ENCODE results near the gene FBRS. TPM values are rescaled to one million over a fixed set of nuclear protein-coding genes. Genes with fewer than 3 reads are reported as not detected.

Gene FBRS
- total and polyA plus RNA-seq, 2 of the 8 experiments (the other 6 are each of a cell fraction or from before 2014, with no cell fraction given), result 2.4 to 13.9 TPM

DNA sequence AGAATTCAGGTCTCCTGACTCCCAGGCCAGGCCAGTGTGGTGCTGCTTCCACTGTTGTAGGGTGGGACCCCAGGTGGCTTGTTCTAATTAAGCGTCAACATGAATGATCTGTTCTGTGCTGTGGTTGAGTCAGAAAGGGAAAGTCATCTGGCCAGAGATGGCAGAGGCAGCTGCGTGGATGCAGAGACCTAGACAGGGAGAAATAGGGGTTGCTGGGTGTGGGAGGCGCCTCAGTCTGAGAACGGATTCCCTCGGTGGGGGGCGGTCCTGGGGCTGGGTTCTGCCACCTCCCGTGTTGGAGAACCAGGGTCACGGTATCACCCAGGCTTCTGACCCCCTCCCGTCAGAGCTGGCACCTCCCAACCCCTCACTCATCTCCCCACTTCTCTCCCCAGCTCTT is 5.6 kb downstream of the FBRS start:
- Histone ChIP-seq H4K8ac (ENCODE audit: extremely low read depth, insufficient read depth, low read length) (no peak overlapping the region), H2BK120ac (replicated peaks; ENCODE audit: low read depth, low read length) (no peak overlapping the region), H3K4me3 (ENCODE audit: extremely low read depth in 1 of 4, insufficient read depth in 2 of 4, low read depth in 3 of 4, low read length in 4 of 4) (no peak overlapping the region), H3K23ac (ENCODE audit: insufficient read length) (no peak overlapping the region), H4K20me1 (replicated peaks in 1 of 2; ENCODE audit: control insufficient read depth in 1 of 2, insufficient read depth in 2 of 2, low read length in 2 of 2) (peaks cover 18 to 63% of the 10 kb centered on the region in 2 experiments), H3K4me2 (ENCODE audit: insufficient read depth in 1 of 2, low read depth in 2 of 2, low read length in 2 of 2) (no peak overlapping the region), H3K27me3 (replicated peaks in 1 of 4; ENCODE audit: control insufficient read depth in 3 of 4, extremely low read depth in 1 of 4, insufficient read depth in 3 of 4, low read length in 3 of 4) (peaks cover 6 to 77% (median 48%) of the 10 kb centered on the region in 4 experiments), H3K9ac (replicated peaks in 1 of 4; ENCODE audit: extremely low read depth in 1 of 4, low read depth in 3 of 4, low read length in 3 of 4) (no peak overlapping the region), H4K5ac (ENCODE audit: insufficient read length, low read depth, low read length) (no peak overlapping the region), H3K27ac (ENCODE audit: low read depth, low read length) (no peak overlapping the region), H3K4me1 (replicated peaks in 1 of 4; ENCODE audit: control insufficient read depth in 3 of 4, insufficient read depth in 4 of 4, low read length in 3 of 4) (peaks cover 0 to 9% (median 4%) of the 10 kb centered on the region in 4 experiments; a peak in 2 of 7 replicates), H3K36me3 (ENCODE audit: control insufficient read depth in 2 of 4, insufficient read depth in 4 of 4, low read length in 3 of 4) (peaks cover 0 to 11% (median 2%) of the 10 kb centered on the region in 4 experiments; a peak in 4 of 8 replicates), H4K91ac (replicated peaks; ENCODE audit: insufficient read length, low read length) (no peak overlapping the region), H2AK5ac (ENCODE audit: low read depth, low read length) (no peak overlapping the region), H2BK15ac (ENCODE audit: low read length) (no peak overlapping the region), H3K18ac (ENCODE audit: extremely low read depth, low read length) (no peak overlapping the region), H2BK20ac (ENCODE audit: low read length) (no peak overlapping the region), H3K23me2 (ENCODE audit: low read depth, low read length) (peaks cover 8% of the 10 kb centered on the region; the same call in 1 of the 2 replicates), H2BK5ac (ENCODE audit: low read depth, low read length) (no peak overlapping the region), H3K14ac (ENCODE audit: insufficient read length) (no peak overlapping the region), H3K56ac (replicated peaks; ENCODE audit: insufficient read length, low read depth, low read length) (no peak overlapping the region), H2AFZ (ENCODE audit: low read length) (no peak overlapping the region), H3K9me3 (ENCODE audit: insufficient read depth in 2 of 2, low read depth in 1 of 2, low read length in 1 of 2) (no peaks in the 10 kb centered on the region), H3K4ac (replicated peaks; ENCODE audit: insufficient read length, low read depth, low read length) (no peak overlapping the region), H2BK12ac (ENCODE audit: low read depth, low read length) (no peak overlapping the region), H3K79me2 (ENCODE audit: control insufficient read depth in 1 of 2, insufficient read depth in 2 of 2, low read length in 2 of 2) (no peaks in the 10 kb centered on the region), H3K79me1 (ENCODE audit: low read depth, low read length) (no peaks in the 10 kb centered on the region)
- FAIRE-seq (no peak), DNase-seq (ENCODE audit: low read depth in 1 of 2, low spot score in 2 of 2) (no peak)
- 93% methylated on average over 5 of the region's 9 CpGs; no CpG with 5 or more reads in 1 of the 2 experiments for WGBS, 2 experiments (ENCODE audit: extremely low coverage in 1 of 2, insufficient coverage in 1 of 2, insufficient read length in 1 of 2, insufficient replicate concordance in 2 of 2, low coverage in 1 of 2, low lambda C conversion rate in 2 of 2, missing lambda C conversion rate in 1 of 2)
- ChIA-PET POLR2A (ENCODE audit: partially characterized antibody) (interaction anchor here (1.8 kb wide), 1 partner anchor 11 kb away, joined by 5 read pairs; no protein-coding TSS in a partner anchor), CTCF (ENCODE audit: partially characterized antibody) (interaction anchor here (0.6 to 0.9 kb wide), 3 partner anchors 16 to 779 kb away, joined by 3 read pairs; partner anchors contain the start of gene ZNF843)
- TF ChIP-seq ASH2L (IDR thresholded peaks at IDR 0.05; ENCODE audit: low read length), result no peak
- no peak for TF ChIP-seq BRCA1 (IDR thresholded peaks at IDR 0.05; ENCODE audit: low read depth, low read length)
- TF ChIP-seq, protein P1, sequence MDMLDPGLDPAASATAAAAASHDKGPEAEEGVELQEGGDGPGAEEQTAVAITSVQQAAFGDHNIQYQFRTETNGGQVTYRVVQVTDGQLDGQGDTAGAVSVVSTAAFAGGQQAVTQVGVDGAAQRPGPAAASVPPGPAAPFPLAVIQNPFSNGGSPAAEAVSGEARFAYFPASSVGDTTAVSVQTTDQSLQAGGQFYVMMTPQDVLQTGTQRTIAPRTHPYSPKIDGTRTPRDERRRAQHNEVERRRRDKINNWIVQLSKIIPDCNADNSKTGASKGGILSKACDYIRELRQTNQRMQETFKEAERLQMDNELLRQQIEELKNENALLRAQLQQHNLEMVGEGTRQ (IDR thresholded peaks at IDR 0.05; ENCODE audit: low read length), result no peak
- TF ChIP-seq SP2 (IDR thresholded peaks at IDR 0.05; ENCODE audit: low read length), result no peak
- no peak for TF ChIP-seq YY1 (IDR thresholded peaks at IDR 0.05; ENCODE audit: low read depth, low read length)
- TF ChIP-seq, protein P2, sequence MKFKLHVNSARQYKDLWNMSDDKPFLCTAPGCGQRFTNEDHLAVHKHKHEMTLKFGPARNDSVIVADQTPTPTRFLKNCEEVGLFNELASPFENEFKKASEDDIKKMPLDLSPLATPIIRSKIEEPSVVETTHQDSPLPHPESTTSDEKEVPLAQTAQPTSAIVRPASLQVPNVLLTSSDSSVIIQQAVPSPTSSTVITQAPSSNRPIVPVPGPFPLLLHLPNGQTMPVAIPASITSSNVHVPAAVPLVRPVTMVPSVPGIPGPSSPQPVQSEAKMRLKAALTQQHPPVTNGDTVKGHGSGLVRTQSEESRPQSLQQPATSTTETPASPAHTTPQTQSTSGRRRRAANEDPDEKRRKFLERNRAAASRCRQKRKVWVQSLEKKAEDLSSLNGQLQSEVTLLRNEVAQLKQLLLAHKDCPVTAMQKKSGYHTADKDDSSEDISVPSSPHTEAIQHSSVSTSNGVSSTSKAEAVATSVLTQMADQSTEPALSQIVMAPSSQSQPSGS (IDR thresholded peaks at IDR 0.05; ENCODE audit: low read length), result no peak
- no peak for TF ChIP-seq FOSL1 (IDR thresholded peaks at IDR 0.05; ENCODE audit: insufficient read depth, low read depth, low read length)
- TF ChIP-seq CHD1 (IDR thresholded peaks at IDR 0.05; ENCODE audit: low read depth, low read length), result no peak
- no peak for TF ChIP-seq EP300 (IDR thresholded peaks at IDR 0.05; ENCODE audit: borderline replicate concordance in 1 of 2, low read depth in 2 of 2, low read length in 2 of 2)
- no peak for TF ChIP-seq POLR2A (IDR thresholded peaks at IDR 0.05; ENCODE audit: control extremely low read depth in 1 of 2, low read depth in 2 of 2, low read length in 2 of 2)
- no peak for TF ChIP-seq CEBPB (IDR thresholded peaks at IDR 0.05; ENCODE audit: low read depth, low read length)
